ENCODE data around the gene CDKN2D.
A peak's percentile ranks its signal among the peaks of the same experiment; 100 is the strongest.

Gene CDKN2D

GRCh38 chr19:10568826-10569651 is at the start of gene CDKN2D:
CDKN2D (minus strand) TSS chr19:10568979; CDS start chr19:10568653, 326 bp downstream.
- in situ Hi-C loops (cut with HindIII; ENCODE audit: low sequenced_read_pairs), result no loop called here
- TF ChIP-seq CTCF (IDR thresholded peaks at IDR 0.05; ENCODE audit: low read depth, low read length), result no peak
- H3K4me3 ChIP-seq (ENCODE audit: low read depth, low read length), result peak within 1 kb of the TSS; percentile 70
- peak; percentile 100 for DNase-seq (ENCODE audit: low read depth, low spot score)

GRCh38 chr19:10617409-10618121 is 48.8 kb upstream of the CDKN2D start:
- in situ Hi-C loops (cut with HindIII; ENCODE audit: low sequenced_read_pairs), result no loop called here
- TF ChIP-seq CTCF (IDR thresholded peaks at IDR 0.05; ENCODE audit: low read depth, low read length), result no peak
- no peak overlapping the region for H3K4me3 ChIP-seq (ENCODE audit: low read depth, low read length)

GRCh38 chr19:10615429-10616023 is 46.7 kb upstream of the CDKN2D start:
- no peak for DNase-seq (ENCODE audit: low read depth, low spot score)
- H3K4me3 ChIP-seq (ENCODE audit: low read depth, low read length), result no peak overlapping the region
- in situ Hi-C loops (cut with HindIII; ENCODE audit: low sequenced_read_pairs), result no loop called here
- TF ChIP-seq CTCF (IDR thresholded peaks at IDR 0.05; ENCODE audit: low read depth, low read length), result no peak

More at GRCh38 chr19:10617409-10618121, 48.8 kb upstream of the CDKN2D start:
- DNase-seq (ENCODE audit: low read depth, low spot score), result peak; percentile 43

- TF ChIP-seq CTCF (IDR thresholded peaks at IDR 0.05; ENCODE audit: low read depth, low read length), result no peak
- no peak overlapping the region for H3K4me3 ChIP-seq (ENCODE audit: low read depth, low read length)
- no peak for DNase-seq (ENCODE audit: low read depth, low spot score)
- in situ Hi-C loops (cut with HindIII; ENCODE audit: low sequenced_read_pairs), result no loop called here
Measured at GRCh38 chr19:10612499-10613119, 43.8 kb upstream of the CDKN2D start.

- TF ChIP-seq CTCF (IDR thresholded peaks at IDR 0.05; ENCODE audit: low read depth, low read length), result no peak
- no peak overlapping the region for H3K4me3 ChIP-seq (ENCODE audit: low read depth, low read length)
- no peak for DNase-seq (ENCODE audit: low read depth, low spot score)
- in situ Hi-C loops (cut with HindIII; ENCODE audit: low sequenced_read_pairs), result no loop called here
Measured at GRCh38 chr19:10611907-10612306, 43.1 kb upstream of the CDKN2D start.

GRCh38 chr19:10604460-10604980 is 35.7 kb upstream of the CDKN2D start:
- H3K4me3 ChIP-seq (ENCODE audit: low read depth, low read length), result no peak overlapping the region
- no peak for TF ChIP-seq CTCF (IDR thresholded peaks at IDR 0.05; ENCODE audit: low read depth, low read length)
- in situ Hi-C loops (cut with HindIII; ENCODE audit: low sequenced_read_pairs), result no loop called here
- no peak for DNase-seq (ENCODE audit: low read depth, low spot score)

All from astrocyte of the spinal cord (primary cell).